H9 (cell line): ENCODE data around the gene PLXNB3. TPM values are rescaled to one million over a fixed set of nuclear protein-coding genes. Genes with fewer than 3 reads are reported as not detected.

ENCODE experiments used
- DNase-seq: peaks from one replicate; pipeline ENCODE4 v3.0.0-alpha.2; 2017
- H2AFZ ChIP-seq: one replicate; pipeline ENCODE4 v1.6.1; 2013; ENCODE audit warnings: mild to moderate bottlenecking, low read length, control low read depth, moderate library complexity
- H2AK5ac ChIP-seq: 2 replicates; pipeline ENCODE4 v1.6.1; 2013; ENCODE audit warnings: low read length, control low read depth, mixed read lengths; ENCODE audit not compliant: insufficient read length
- H2BK120ac ChIP-seq: one replicate; pipeline ENCODE4 v1.6.1; 2013; ENCODE audit warnings: low read depth, mild to moderate bottlenecking, low read length, control low read depth, inconsistent platforms; ENCODE audit not compliant: poor library complexity, severe bottlenecking
- H2BK12ac ChIP-seq: 2 replicates; pipeline ENCODE4 v1.6.1; 2013; ENCODE audit warnings: low read length, control low read depth, mixed read lengths, low read depth; ENCODE audit not compliant: insufficient read length
- H2BK15ac ChIP-seq: 2 replicates; pipeline ENCODE4 v1.6.1; 2013; ENCODE audit warnings: low read depth, low read length, control low read depth
- H2BK20ac ChIP-seq: one replicate; pipeline ENCODE4 v1.6.1; 2013; ENCODE audit warnings: low read depth, mild to moderate bottlenecking, low read length, control low read depth, inconsistent platforms; ENCODE audit not compliant: poor library complexity, severe bottlenecking
- H2BK5ac ChIP-seq: 2 replicates; pipeline ENCODE4 v1.6.1; 2013; ENCODE audit warnings: low read length, control low read depth, mixed read lengths; ENCODE audit not compliant: insufficient read length
- H3K14ac ChIP-seq: 2 replicates; pipeline ENCODE4 v1.6.1; 2013; ENCODE audit warnings: low read length, control low read depth; ENCODE audit not compliant: insufficient read depth
- H3K18ac ChIP-seq: 2 replicates; pipeline ENCODE4 v1.6.1; 2013; ENCODE audit warnings: low read depth, mild to moderate bottlenecking, mixed read lengths, low read length, control low read depth; ENCODE audit not compliant: insufficient read length
- H3K23ac ChIP-seq: 2 replicates; pipeline ENCODE4 v1.6.1; 2013; ENCODE audit warnings: low read length, control low read depth, mixed read lengths, low read depth; ENCODE audit not compliant: insufficient read length
- H3K23me2 ChIP-seq: 2 replicates; pipeline ENCODE4 v1.6.1; 2013; ENCODE audit warnings: low read depth, mild to moderate bottlenecking, mixed read lengths, low read length, control low read depth; ENCODE audit not compliant: insufficient read length, poor library complexity, severe bottlenecking
- H3K27ac ChIP-seq: 2 replicates; pipeline ENCODE4 v1.5.1; 2013; ENCODE audit warnings: low read length, control low read depth, mixed read lengths, low read depth; ENCODE audit not compliant: insufficient read length
- H3K27me3 ChIP-seq: 2 replicates; pipeline ENCODE4 v1.6.1; 2013; ENCODE audit warnings: low read length, control low read depth, inconsistent platforms; ENCODE audit not compliant: insufficient read depth
- H3K4ac ChIP-seq: 2 replicates; pipeline ENCODE4 v1.6.1; 2013; ENCODE audit warnings: low read depth, mild to moderate bottlenecking, control low read depth, inconsistent platforms, low read length, moderate library complexity
- H3K4me1 ChIP-seq: 2 replicates; pipeline ENCODE4 v1.6.1; 2013; ENCODE audit warnings: low read length, control low read depth, inconsistent platforms; ENCODE audit not compliant: insufficient read depth
- H3K4me2 ChIP-seq: 2 replicates; pipeline ENCODE4 v1.6.1; 2013; ENCODE audit warnings: low read length, control low read depth, mixed read lengths; ENCODE audit not compliant: insufficient read length, insufficient read depth
- H3K56ac ChIP-seq: 2 replicates; pipeline ENCODE4 v1.6.1; 2013; ENCODE audit warnings: low read depth, mild to moderate bottlenecking, mixed read lengths, low read length, control low read depth; ENCODE audit not compliant: insufficient read length
- H3K79me1 ChIP-seq: 2 replicates; pipeline ENCODE4 v1.6.1; 2013; ENCODE audit warnings: low read depth, mild to moderate bottlenecking, moderate library complexity, low read length, control low read depth, inconsistent platforms; ENCODE audit not compliant: insufficient read depth, poor library complexity, severe bottlenecking
- H3K79me2 ChIP-seq: 2 replicates; pipeline ENCODE4 v1.6.1; 2013; ENCODE audit warnings: low read length, control low read depth, inconsistent platforms; ENCODE audit not compliant: insufficient read depth
- H3K9ac ChIP-seq: 2 replicates; pipeline ENCODE4 v1.6.1; 2013; ENCODE audit warnings: low read length, control low read depth, mixed read lengths; ENCODE audit not compliant: insufficient read length; ENCODE audit errors: extremely low read depth
- H3K9me3 ChIP-seq: one replicate; pipeline ENCODE4 v1.6.1; 2013; ENCODE audit warnings: low read depth, low read length, inconsistent platforms; ENCODE audit not compliant: control insufficient read depth
- H3T11ph ChIP-seq: one replicate; pipeline ENCODE4 v1.6.1; 2013; ENCODE audit warnings: mild to moderate bottlenecking, low read length, control low read depth, inconsistent platforms
- H4K20me1 ChIP-seq: one replicate; pipeline ENCODE4 v1.6.1; 2013; ENCODE audit not compliant: control insufficient read depth, insufficient read length, insufficient read depth
- H4K5ac ChIP-seq: 2 replicates; pipeline ENCODE4 v1.6.1; 2013; ENCODE audit warnings: low read depth, mild to moderate bottlenecking, mixed read lengths, low read length, control low read depth; ENCODE audit not compliant: insufficient read length
- H4K8ac ChIP-seq: replicated peaks from 2 replicates; pipeline ENCODE4 v1.6.1; 2013; ENCODE audit warnings: low read length, control low read depth, mixed read lengths, low read depth; ENCODE audit not compliant: insufficient read length
- H4K91ac ChIP-seq: 2 replicates; pipeline ENCODE4 v1.6.1; 2013; ENCODE audit warnings: low read depth, mild to moderate bottlenecking, moderate library complexity, mixed read lengths, low read length, control low read depth; ENCODE audit not compliant: insufficient read length
- H3K27ac Mint-ChIP-seq, 3 experiments: 2 replicates in 2 of 3; 3 replicates in 1 of 3; pipeline ENCODE4 v1.8.0; 2020 to 2021; ENCODE audit warnings: mixed read lengths in 3 of 3, mild to moderate bottlenecking in 1 of 3, moderate library complexity in 1 of 3
- H3K27me3 Mint-ChIP-seq: 2 replicates; pipeline ENCODE4 v1.8.0; 2021; ENCODE audit warnings: low read depth, mild to moderate bottlenecking, moderate library complexity, mixed read lengths
- H3K36me3 Mint-ChIP-seq, 3 experiments: 2 replicates in 2 of 3; 3 replicates in 1 of 3; pipeline ENCODE4 v1.8.0; 2020 to 2021; ENCODE audit warnings: low read depth in 3 of 3, mixed read lengths in 3 of 3; ENCODE audit not compliant: insufficient read depth in 1 of 3
- H3K4me1 Mint-ChIP-seq, 2 experiments: 2 replicates each; pipeline ENCODE4 v1.8.0; 2020; ENCODE audit warnings: mixed read lengths in 2 of 2
- H3K4me3 Mint-ChIP-seq, 2 experiments: 2 replicates in 1 of 2; 3 replicates in 1 of 2; pipeline ENCODE4 v1.8.0; 2020 to 2021; ENCODE audit warnings: mild to moderate bottlenecking in 2 of 2, mixed read lengths in 2 of 2, moderate library complexity in 1 of 2
- H3K9me3 Mint-ChIP-seq, 2 experiments: 2 replicates in 1 of 2; 3 replicates in 1 of 2; pipeline ENCODE4 v1.8.0; 2020; ENCODE audit warnings: mild to moderate bottlenecking in 2 of 2, mixed read lengths in 2 of 2, moderate library complexity in 1 of 2
- CTCF ChIP-seq: fragments of 200-600 bp; sonication (generic); conservative IDR thresholded peaks from 3 replicates; pipeline ENCODE4 v1.8.0; 2021; ENCODE audit warnings: antibody characterized with exemption, mild to moderate bottlenecking
- WGBS: extraction: QIAGEN DNeasy Blood & Tissue Kit; methylation state at CpG from one replicate; pipeline ENCODE4 v1.1.7; 2013; ENCODE audit warnings: missing lambda C conversion rate, low lambda C conversion rate, mixed read lengths; ENCODE audit not compliant: insufficient read length; ENCODE audit errors: extremely low coverage; 5-methylcytosine and 5-hydroxymethylcytosine counted together
- total RNA-seq: library from RNA; stranded (reverse); gene quantifications from 2 replicates; pipeline ENCODE4 v1.2.1, GENCODE V29; 2021

The PLXNB3 gene
- total RNA-seq, 1 experiment from 2014 or later: 1.9 TPM

- H3T11ph ChIP-seq: no peak overlapping the region
- H2AFZ ChIP-seq: no peak overlapping the region
- H2BK120ac ChIP-seq: no peak overlapping the region
- no peak for DNase-seq
- H3K27ac ChIP-seq: no peak overlapping the region
- no peak overlapping the region for H3K23ac ChIP-seq
- no peaks in the 10 kb centered on the region for H4K20me1 ChIP-seq
- peaks cover 33% of the 10 kb centered on the region for H3K9me3 ChIP-seq
- no peak overlapping the region for H2BK12ac ChIP-seq
- TF ChIP-seq CTCF: no peak
- no peak overlapping the region for H3K4ac ChIP-seq
- H3K9ac ChIP-seq: no peak overlapping the region
- Mint-ChIP-seq H3K36me3 (peaks cover 49 to 82% (median 67%) of the 10 kb centered on the region in 3 experiments), H3K27ac (no peak overlapping the region), H3K27me3 (no peaks in the 10 kb centered on the region), H3K9me3 (peaks cover 67 to 70% of the 10 kb centered on the region in 2 experiments), H3K4me3 (no peak overlapping the region), H3K4me1 (no peaks in the 10 kb centered on the region)
- H3K4me2 ChIP-seq: no peak overlapping the region
- no peak overlapping the region for H2BK15ac ChIP-seq
- no peak overlapping the region for H4K5ac ChIP-seq
- no peak overlapping the region for H4K8ac ChIP-seq
- no CpG with 5 or more reads among the region's 3 CpGs for WGBS
- H3K18ac ChIP-seq: no peak overlapping the region
- H3K4me1 ChIP-seq: no peaks in the 10 kb centered on the region
- no peaks in the 10 kb centered on the region for H3K27me3 ChIP-seq
- no peak overlapping the region for H2BK20ac ChIP-seq
- H3K79me2 ChIP-seq: no peaks in the 10 kb centered on the region
- H2BK5ac ChIP-seq: no peak overlapping the region
- H3K79me1 ChIP-seq: no peaks in the 10 kb centered on the region
- H2AK5ac ChIP-seq: no peak overlapping the region
- H3K14ac ChIP-seq: no peak overlapping the region
- no peak overlapping the region for H4K91ac ChIP-seq
- H3K56ac ChIP-seq: no peak overlapping the region
- no peaks in the 10 kb centered on the region for H3K23me2 ChIP-seq
Measured at GRCh38 chrX:153714256-153714655, 49.8 kb upstream of the PLXNB3 start.
